Measurements from ENCODE around the gene GET4.

DNA sequence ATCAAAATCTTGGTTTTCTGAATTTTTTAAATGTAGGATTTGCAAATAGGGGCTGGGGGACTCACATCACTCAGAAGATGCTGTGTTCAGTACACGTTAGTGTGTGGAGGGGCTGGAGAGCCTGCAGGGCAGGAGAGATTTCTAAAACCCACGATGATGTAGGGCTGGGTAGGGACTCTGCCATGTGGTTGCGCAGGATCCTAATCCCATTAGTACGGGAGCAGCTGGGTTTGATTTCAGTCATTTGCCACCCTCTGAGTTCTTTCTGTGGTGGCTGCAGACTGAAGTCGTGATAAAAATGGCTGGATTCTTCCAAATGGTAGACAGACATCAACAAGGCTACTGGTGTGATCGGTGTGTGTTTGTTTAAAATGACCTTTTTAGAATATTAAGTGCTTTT lies 14.2 kb upstream of the GET4 start:
- TF ChIP-seq, protein P1, sequence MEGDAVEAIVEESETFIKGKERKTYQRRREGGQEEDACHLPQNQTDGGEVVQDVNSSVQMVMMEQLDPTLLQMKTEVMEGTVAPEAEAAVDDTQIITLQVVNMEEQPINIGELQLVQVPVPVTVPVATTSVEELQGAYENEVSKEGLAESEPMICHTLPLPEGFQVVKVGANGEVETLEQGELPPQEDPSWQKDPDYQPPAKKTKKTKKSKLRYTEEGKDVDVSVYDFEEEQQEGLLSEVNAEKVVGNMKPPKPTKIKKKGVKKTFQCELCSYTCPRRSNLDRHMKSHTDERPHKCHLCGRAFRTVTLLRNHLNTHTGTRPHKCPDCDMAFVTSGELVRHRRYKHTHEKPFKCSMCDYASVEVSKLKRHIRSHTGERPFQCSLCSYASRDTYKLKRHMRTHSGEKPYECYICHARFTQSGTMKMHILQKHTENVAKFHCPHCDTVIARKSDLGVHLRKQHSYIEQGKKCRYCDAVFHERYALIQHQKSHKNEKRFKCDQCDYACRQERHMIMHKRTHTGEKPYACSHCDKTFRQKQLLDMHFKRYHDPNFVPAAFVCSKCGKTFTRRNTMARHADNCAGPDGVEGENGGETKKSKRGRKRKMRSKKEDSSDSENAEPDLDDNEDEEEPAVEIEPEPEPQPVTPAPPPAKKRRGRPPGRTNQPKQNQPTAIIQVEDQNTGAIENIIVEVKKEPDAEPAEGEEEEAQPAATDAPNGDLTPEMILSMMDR (conservative IDR thresholded peaks at IDR 0.05 in 1 of 2, IDR thresholded peaks at IDR 0.05 in 1 of 2; ENCODE audit: extremely low read depth in 1 of 2, insufficient read depth in 1 of 2, low read depth in 1 of 2, low read length in 2 of 2) = no peak
- TF ChIP-seq EZH2 (IDR thresholded peaks at IDR 0.05; ENCODE audit: borderline replicate concordance, low read length) = no peak
